ENCODE results near the gene GDPD3. TPM values are rescaled to one million over a fixed set of nuclear protein-coding genes. Genes with fewer than 3 reads are reported as not detected.
A peak's percentile ranks its signal among the peaks of the same experiment; 100 is the strongest.

Gene GDPD3
- total and polyA plus RNA-seq, 2 donors from 2014 or later: 3.6 to 17.7 TPM

GRCh38 chr16:30108059-30108850 lies 5.1 kb downstream of the GDPD3 start:
- no peak for FAIRE-seq
- intact Hi-C loops (cut with DNase I): no loop called here
- DNase-seq: peak in 1 of 5 donors; percentile 35

DNA sequence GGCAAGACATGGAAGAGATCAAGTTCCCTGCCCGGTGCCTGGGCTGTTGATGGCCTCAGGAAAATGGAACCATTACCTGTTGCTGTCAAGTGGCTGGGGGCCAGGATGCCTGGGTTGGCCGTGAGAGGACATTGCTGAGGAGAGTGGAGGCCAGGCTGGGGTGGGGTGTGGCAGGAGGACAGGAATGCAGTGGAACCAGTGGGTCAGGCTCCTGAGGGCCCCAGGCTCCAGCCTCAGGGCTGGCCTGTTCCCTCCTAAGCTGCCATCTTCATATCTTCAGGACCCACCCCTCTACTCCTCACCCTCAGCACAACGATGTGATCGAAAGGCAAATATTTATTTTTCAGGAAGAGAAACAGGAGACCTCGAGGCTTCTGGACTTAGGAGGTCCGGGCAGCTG lies 8.8 kb downstream of the GDPD3 start:
- H3K36me3 ChIP-seq (ENCODE audit: control insufficient read depth in 2 of 3, insufficient read depth in 3 of 3, low read length in 3 of 3): peaks cover 0 to 5% (median 0%) of the 10 kb centered on the region in 3 donors
- TF ChIP-seq, protein P1, sequence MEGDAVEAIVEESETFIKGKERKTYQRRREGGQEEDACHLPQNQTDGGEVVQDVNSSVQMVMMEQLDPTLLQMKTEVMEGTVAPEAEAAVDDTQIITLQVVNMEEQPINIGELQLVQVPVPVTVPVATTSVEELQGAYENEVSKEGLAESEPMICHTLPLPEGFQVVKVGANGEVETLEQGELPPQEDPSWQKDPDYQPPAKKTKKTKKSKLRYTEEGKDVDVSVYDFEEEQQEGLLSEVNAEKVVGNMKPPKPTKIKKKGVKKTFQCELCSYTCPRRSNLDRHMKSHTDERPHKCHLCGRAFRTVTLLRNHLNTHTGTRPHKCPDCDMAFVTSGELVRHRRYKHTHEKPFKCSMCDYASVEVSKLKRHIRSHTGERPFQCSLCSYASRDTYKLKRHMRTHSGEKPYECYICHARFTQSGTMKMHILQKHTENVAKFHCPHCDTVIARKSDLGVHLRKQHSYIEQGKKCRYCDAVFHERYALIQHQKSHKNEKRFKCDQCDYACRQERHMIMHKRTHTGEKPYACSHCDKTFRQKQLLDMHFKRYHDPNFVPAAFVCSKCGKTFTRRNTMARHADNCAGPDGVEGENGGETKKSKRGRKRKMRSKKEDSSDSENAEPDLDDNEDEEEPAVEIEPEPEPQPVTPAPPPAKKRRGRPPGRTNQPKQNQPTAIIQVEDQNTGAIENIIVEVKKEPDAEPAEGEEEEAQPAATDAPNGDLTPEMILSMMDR (IDR thresholded peaks at IDR 0.05; ENCODE audit: borderline replicate concordance, extremely low read depth, insufficient read depth): no peak
- no peak for FAIRE-seq
- H3K4me1 ChIP-seq (ENCODE audit: control insufficient read depth in 2 of 3, insufficient read depth in 2 of 3, low read depth in 1 of 3, low read length in 3 of 3): no peaks in the 10 kb centered on the region
- DNase-seq: peak in 1 of 5 donors; percentile 33
- H3K27me3 ChIP-seq (ENCODE audit: control insufficient read depth, insufficient read depth, low read length): no peaks in the 10 kb centered on the region
- H3K9ac ChIP-seq (ENCODE audit: low read length in 3 of 3): no peak overlapping the region
- no peaks in the 10 kb centered on the region for H3K9me3 ChIP-seq (ENCODE audit: control insufficient read depth in 2 of 3, insufficient read depth in 1 of 3, low read length in 3 of 3)
- no peak overlapping the region for H3K27ac ChIP-seq (ENCODE audit: low read depth in 2 of 2, low read length in 2 of 2)
- H3K4me3 ChIP-seq (ENCODE audit: low read length in 3 of 3): no peak overlapping the region
- intact Hi-C loops (cut with DNase I): no loop called here

More at GRCh38 chr16:30108059-30108850, 5.1 kb downstream of the GDPD3 start:
- Histone ChIP-seq H3K9me3 (ENCODE audit: control insufficient read depth in 2 of 3, insufficient read depth in 1 of 3, low read length in 3 of 3) (no peaks in the 10 kb centered on the region), H3K4me3 (ENCODE audit: low read length in 3 of 3) (no peak overlapping the region), H3K9ac (ENCODE audit: low read length in 3 of 3) (no peak overlapping the region), H3K36me3 (ENCODE audit: control insufficient read depth in 2 of 3, insufficient read depth in 3 of 3, low read length in 3 of 3) (peaks cover 0 to 5% (median 0%) of the 10 kb centered on the region in 3 donors), H3K27ac (ENCODE audit: low read depth in 2 of 2, low read length in 2 of 2) (no peak overlapping the region), H3K27me3 (ENCODE audit: control insufficient read depth, insufficient read depth, low read length) (no peaks in the 10 kb centered on the region), H3K4me1 (ENCODE audit: control insufficient read depth in 2 of 3, insufficient read depth in 2 of 3, low read depth in 1 of 3, low read length in 3 of 3) (peaks cover 0 to 8% (median 0%) of the 10 kb centered on the region in 3 donors)
- TF ChIP-seq, protein P1 (IDR thresholded peaks at IDR 0.05; ENCODE audit: borderline replicate concordance, extremely low read depth, insufficient read depth): no peak

DNA sequence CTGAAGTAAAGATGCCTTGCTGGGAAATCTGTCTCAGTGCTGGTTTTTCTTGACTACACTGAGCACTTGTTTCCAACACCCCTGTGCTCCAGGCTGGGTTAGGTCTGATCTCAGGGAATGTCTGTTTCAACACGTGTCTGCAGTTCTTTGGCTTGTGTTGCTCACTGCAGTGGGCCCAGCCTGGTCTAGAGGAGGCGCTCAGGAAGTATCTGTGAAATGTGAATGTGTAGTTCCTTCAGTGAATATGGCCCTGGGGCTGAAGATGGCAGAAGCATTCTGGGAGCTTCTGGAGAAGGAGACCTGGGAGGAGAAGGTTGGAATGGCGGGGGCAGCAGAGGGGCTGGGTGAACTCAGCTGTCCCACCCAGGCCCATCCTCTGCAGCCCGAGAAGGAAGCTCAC lies 9.2 kb downstream of the GDPD3 start:
- TF ChIP-seq, protein P1 (IDR thresholded peaks at IDR 0.05; ENCODE audit: borderline replicate concordance, extremely low read depth, insufficient read depth): no peak
- no peak overlapping the region for H3K27ac ChIP-seq (ENCODE audit: low read depth in 2 of 2, low read length in 2 of 2)
- H3K4me3 ChIP-seq (ENCODE audit: low read length in 3 of 3): no peak overlapping the region
- H3K36me3 ChIP-seq (ENCODE audit: control insufficient read depth in 2 of 3, insufficient read depth in 3 of 3, low read length in 3 of 3): peaks cover 0 to 5% (median 0%) of the 10 kb centered on the region in 3 donors
- H3K9me3 ChIP-seq (ENCODE audit: control insufficient read depth in 2 of 3, insufficient read depth in 1 of 3, low read length in 3 of 3): no peaks in the 10 kb centered on the region
- H3K9ac ChIP-seq (ENCODE audit: low read length in 3 of 3): no peak overlapping the region
- DNase-seq (no peak), FAIRE-seq (no peak)
- H3K27me3 ChIP-seq (ENCODE audit: control insufficient read depth, insufficient read depth, low read length): no peaks in the 10 kb centered on the region
- intact Hi-C loops (cut with DNase I): no loop called here
- no peaks in the 10 kb centered on the region for H3K4me1 ChIP-seq (ENCODE audit: control insufficient read depth in 2 of 3, insufficient read depth in 2 of 3, low read depth in 1 of 3, low read length in 3 of 3)

Measured in kidney (tissue), 14 donors.